ENCODE data around the gene ERICH2. TPM values are rescaled to one million over a fixed set of nuclear protein-coding genes. Genes with fewer than 3 reads are reported as not detected.

ERICH2 gene
- total and polyA plus RNA-seq, 2 experiments from 2014 or later, result 3.5 TPM; not detected in 1

DNA sequence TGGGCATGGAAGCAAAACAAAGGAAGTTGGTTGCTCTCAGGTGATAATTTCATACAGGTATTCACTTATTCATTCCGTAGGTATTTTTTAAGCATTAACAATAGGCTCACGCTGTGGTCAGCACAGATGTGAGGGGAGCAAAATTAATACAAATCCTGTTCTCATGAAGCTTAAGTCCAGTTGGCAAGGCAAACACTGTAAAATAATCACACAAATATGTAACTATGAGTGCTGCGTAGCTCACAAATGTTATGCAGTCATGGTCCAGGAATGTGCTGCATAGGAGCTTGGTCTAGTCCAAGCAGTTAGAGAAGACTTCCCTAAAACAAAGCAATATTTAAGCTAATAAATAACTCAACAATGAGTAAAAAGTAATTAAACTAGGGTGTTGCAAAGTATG is 31.1 kb upstream of the ERICH2 start (continued):
- TF ChIP-seq, protein P1, sequence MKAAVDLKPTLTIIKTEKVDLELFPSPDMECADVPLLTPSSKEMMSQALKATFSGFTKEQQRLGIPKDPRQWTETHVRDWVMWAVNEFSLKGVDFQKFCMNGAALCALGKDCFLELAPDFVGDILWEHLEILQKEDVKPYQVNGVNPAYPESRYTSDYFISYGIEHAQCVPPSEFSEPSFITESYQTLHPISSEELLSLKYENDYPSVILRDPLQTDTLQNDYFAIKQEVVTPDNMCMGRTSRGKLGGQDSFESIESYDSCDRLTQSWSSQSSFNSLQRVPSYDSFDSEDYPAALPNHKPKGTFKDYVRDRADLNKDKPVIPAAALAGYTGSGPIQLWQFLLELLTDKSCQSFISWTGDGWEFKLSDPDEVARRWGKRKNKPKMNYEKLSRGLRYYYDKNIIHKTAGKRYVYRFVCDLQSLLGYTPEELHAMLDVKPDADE (IDR thresholded peaks at IDR 0.05), result no peak
- TF ChIP-seq, protein P2, sequence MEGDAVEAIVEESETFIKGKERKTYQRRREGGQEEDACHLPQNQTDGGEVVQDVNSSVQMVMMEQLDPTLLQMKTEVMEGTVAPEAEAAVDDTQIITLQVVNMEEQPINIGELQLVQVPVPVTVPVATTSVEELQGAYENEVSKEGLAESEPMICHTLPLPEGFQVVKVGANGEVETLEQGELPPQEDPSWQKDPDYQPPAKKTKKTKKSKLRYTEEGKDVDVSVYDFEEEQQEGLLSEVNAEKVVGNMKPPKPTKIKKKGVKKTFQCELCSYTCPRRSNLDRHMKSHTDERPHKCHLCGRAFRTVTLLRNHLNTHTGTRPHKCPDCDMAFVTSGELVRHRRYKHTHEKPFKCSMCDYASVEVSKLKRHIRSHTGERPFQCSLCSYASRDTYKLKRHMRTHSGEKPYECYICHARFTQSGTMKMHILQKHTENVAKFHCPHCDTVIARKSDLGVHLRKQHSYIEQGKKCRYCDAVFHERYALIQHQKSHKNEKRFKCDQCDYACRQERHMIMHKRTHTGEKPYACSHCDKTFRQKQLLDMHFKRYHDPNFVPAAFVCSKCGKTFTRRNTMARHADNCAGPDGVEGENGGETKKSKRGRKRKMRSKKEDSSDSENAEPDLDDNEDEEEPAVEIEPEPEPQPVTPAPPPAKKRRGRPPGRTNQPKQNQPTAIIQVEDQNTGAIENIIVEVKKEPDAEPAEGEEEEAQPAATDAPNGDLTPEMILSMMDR (conservative IDR thresholded peaks at IDR 0.05; ENCODE audit: low read depth in 2 of 2), result no peak
- TF ChIP-seq STAT1 (IDR thresholded peaks at IDR 0.05; ENCODE audit: unreplicated experiment), result no peak
- no peak for TF ChIP-seq CREB1 (CRISPR knock-in tag; IDR thresholded peaks at IDR 0.05; ENCODE audit: low read depth)
- TF ChIP-seq NANOG (IDR thresholded peaks at IDR 0.05; ENCODE audit: borderline replicate concordance), result no peak
- TF ChIP-seq EZH2phosphoT487 (IDR thresholded peaks at IDR 0.05; ENCODE audit: unreplicated experiment), result no peak
- TF ChIP-seq ZNF331 (CRISPR knock-in tag; IDR thresholded peaks at IDR 0.05; ENCODE audit: low read depth), result no peak
- no peak for TF ChIP-seq JUNB (IDR thresholded peaks at IDR 0.05; ENCODE audit: unreplicated experiment)
- no peak for TF ChIP-seq ZNF114 (CRISPR knock-in tag; IDR thresholded peaks at IDR 0.05)

DNA sequence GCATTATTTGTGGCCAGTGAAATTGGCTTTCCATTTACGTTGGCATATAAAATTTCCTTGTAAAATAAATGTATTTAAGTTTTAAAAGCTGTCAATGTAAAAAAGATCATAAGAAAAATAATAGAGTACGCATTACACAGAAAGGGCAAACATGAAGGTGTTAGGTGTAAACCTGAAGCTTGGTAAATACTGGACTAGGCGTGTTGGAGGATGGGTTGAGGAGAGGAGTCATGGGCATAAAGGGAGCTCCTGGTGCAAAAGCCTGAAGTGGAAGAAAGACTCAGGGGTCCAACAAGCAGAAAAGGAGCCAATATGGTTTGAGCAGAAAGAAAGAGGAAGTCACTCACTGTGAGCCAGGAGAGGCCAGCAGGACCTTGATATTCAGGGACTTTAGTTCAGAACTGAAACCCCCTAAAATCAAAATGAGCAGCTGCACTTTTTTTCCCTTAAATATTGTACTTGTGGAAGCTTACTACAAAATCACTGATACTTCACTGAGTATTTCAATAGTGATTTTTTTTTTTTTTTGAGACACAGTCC is 30.6 kb upstream of the ERICH2 start:
- peaks cover 4% of the 10 kb centered on the region; the same call in 1 of the 3 replicates for H3K9me3 Mint-ChIP-seq
- H3F3A ChIP-seq (replicated peaks; ENCODE audit: low read depth), result no peaks in the 10 kb centered on the region
- ATAC-seq (no peak), DNase-seq (ENCODE audit: low spot score) (no peak)
- no peak overlapping the region for H2AFZ ChIP-seq
- no peaks in the 10 kb centered on the region for H3K27me3 ChIP-seq (ENCODE audit: insufficient read depth)
- no peak overlapping the region for H3K27ac Mint-ChIP-seq
- no peaks in the 10 kb centered on the region for H3K79me2 ChIP-seq (replicated peaks; ENCODE audit: insufficient read depth)
- H3K27me3 Mint-ChIP-seq (ENCODE audit: insufficient read depth, low read depth, poor library complexity), result peaks cover 4% of the 10 kb centered on the region
- no peak overlapping the region for H3K4me3 Mint-ChIP-seq
- peaks cover 6% of the 10 kb centered on the region; the same call in 2 of the 3 replicates for H3K4me1 Mint-ChIP-seq
- H3K4me2 ChIP-seq, result no peak overlapping the region
- no peaks in the 10 kb centered on the region for H3K36me3 ChIP-seq (ENCODE audit: insufficient read depth)
- peaks cover 5% of the 10 kb centered on the region for H3K9me2 ChIP-seq (ENCODE audit: insufficient read depth)
- H3K4me1 ChIP-seq (ENCODE audit: insufficient read depth), result no peaks in the 10 kb centered on the region
- H3K4me3 ChIP-seq, result no peak overlapping the region
- H4K20me1 ChIP-seq (replicated peaks; ENCODE audit: insufficient read depth), result no peaks in the 10 kb centered on the region
- no peak overlapping the region for H3K27ac ChIP-seq (ENCODE audit: low read depth)
- H3K36me3 Mint-ChIP-seq (ENCODE audit: low read depth), result peaks cover 1% of the 10 kb centered on the region; the same call in 1 of the 3 replicates
- TF ChIP-seq NANOG (IDR thresholded peaks at IDR 0.05; ENCODE audit: borderline replicate concordance), result no peak
- TF ChIP-seq, protein P1 (IDR thresholded peaks at IDR 0.05), result no peak
- no peak for TF ChIP-seq ZNF331 (CRISPR knock-in tag; IDR thresholded peaks at IDR 0.05; ENCODE audit: low read depth)
- no peak for TF ChIP-seq EZH2 (IDR thresholded peaks at IDR 0.05; ENCODE audit: low read depth, unreplicated experiment)
- no peak for TF ChIP-seq POLR2AphosphoS5 (IDR thresholded peaks at IDR 0.05; ENCODE audit: low read depth)
- no peak for TF ChIP-seq JUNB (IDR thresholded peaks at IDR 0.05; ENCODE audit: unreplicated experiment)
- no peak for TF ChIP-seq CREB1 (CRISPR knock-in tag; IDR thresholded peaks at IDR 0.05; ENCODE audit: low read depth)
- TF ChIP-seq EZH2phosphoT487 (IDR thresholded peaks at IDR 0.05; ENCODE audit: unreplicated experiment), result no peak
- no peak for TF ChIP-seq STAT1 (IDR thresholded peaks at IDR 0.05; ENCODE audit: unreplicated experiment)
- TF ChIP-seq, protein P3, sequence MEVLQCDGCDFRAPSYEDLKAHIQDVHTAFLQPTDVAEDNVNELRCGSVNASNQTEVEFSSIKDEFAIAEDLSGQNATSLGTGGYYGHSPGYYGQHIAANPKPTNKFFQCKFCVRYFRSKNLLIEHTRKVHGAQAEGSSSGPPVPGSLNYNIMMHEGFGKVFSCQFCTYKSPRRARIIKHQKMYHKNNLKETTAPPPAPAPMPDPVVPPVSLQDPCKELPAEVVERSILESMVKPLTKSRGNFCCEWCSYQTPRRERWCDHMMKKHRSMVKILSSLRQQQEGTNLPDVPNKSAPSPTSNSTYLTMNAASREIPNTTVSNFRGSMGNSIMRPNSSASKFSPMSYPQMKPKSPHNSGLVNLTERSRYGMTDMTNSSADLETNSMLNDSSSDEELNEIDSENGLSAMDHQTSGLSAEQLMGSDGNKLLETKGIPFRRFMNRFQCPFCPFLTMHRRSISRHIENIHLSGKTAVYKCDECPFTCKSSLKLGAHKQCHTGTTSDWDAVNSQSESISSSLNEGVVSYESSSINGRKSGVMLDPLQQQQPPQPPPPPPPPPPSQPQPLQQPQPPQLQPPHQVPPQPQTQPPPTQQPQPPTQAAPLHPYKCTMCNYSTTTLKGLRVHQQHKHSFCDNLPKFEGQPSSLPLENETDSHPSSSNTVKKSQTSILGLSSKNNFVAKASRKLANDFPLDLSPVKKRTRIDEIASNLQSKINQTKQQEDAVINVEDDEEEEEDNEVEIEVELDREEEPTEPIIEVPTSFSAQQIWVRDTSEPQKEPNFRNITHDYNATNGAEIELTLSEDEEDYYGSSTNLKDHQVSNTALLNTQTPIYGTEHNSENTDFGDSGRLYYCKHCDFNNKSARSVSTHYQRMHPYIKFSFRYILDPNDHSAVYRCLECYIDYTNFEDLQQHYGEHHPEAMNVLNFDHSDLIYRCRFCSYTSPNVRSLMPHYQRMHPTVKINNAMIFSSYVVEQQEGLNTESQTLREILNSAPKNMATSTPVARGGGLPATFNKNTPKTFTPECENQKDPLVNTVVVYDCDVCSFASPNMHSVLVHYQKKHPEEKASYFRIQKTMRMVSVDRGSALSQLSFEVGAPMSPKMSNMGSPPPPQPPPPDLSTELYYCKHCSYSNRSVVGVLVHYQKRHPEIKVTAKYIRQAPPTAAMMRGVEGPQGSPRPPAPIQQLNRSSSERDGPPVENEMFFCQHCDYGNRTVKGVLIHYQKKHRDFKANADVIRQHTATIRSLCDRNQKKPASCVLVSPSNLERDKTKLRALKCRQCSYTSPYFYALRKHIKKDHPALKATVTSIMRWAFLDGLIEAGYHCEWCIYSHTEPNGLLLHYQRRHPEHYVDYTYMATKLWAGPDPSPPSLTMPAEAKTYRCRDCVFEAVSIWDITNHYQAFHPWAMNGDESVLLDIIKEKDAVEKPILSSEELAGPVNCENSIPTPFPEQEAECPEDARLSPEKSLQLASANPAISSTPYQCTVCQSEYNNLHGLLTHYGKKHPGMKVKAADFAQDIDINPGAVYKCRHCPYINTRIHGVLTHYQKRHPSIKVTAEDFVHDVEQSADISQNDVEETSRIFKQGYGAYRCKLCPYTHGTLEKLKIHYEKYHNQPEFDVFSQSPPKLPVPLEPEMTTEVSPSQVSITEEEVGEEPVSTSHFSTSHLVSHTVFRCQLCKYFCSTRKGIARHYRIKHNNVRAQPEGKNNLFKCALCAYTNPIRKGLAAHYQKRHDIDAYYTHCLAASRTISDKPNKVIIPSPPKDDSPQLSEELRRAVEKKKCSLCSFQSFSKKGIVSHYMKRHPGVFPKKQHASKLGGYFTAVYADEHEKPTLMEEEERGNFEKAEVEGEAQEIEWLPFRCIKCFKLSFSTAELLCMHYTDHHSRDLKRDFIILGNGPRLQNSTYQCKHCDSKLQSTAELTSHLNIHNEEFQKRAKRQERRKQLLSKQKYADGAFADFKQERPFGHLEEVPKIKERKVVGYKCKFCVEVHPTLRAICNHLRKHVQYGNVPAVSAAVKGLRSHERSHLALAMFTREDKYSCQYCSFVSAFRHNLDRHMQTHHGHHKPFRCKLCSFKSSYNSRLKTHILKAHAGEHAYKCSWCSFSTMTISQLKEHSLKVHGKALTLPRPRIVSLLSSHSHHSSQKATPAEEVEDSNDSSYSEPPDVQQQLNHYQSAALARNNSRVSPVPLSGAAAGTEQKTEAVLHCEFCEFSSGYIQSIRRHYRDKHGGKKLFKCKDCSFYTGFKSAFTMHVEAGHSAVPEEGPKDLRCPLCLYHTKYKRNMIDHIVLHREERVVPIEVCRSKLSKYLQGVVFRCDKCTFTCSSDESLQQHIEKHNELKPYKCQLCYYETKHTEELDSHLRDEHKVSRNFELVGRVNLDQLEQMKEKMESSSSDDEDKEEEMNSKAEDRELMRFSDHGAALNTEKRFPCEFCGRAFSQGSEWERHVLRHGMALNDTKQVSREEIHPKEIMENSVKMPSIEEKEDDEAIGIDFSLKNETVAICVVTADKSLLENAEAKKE (CRISPR knock-in tag; IDR thresholded peaks at IDR 0.05), result no peak
- TF ChIP-seq ZNF114 (CRISPR knock-in tag; IDR thresholded peaks at IDR 0.05), result no peak
